HG03432 (cell line): Measurements from ENCODE around the gene RAB2B.
A peak's percentile ranks its signal among the peaks of the same experiment; 100 is the strongest.

ENCODE experiments used
- ATAC-seq: cut with Tn5 transposase; IDR thresholded peaks from one replicate; pipeline ENCODE4 v1.9.1; 2021; ENCODE audit warnings: mild to moderate bottlenecking, moderate library complexity; ENCODE audit not compliant: unreplicated experiment

RAB2B gene

DNA sequence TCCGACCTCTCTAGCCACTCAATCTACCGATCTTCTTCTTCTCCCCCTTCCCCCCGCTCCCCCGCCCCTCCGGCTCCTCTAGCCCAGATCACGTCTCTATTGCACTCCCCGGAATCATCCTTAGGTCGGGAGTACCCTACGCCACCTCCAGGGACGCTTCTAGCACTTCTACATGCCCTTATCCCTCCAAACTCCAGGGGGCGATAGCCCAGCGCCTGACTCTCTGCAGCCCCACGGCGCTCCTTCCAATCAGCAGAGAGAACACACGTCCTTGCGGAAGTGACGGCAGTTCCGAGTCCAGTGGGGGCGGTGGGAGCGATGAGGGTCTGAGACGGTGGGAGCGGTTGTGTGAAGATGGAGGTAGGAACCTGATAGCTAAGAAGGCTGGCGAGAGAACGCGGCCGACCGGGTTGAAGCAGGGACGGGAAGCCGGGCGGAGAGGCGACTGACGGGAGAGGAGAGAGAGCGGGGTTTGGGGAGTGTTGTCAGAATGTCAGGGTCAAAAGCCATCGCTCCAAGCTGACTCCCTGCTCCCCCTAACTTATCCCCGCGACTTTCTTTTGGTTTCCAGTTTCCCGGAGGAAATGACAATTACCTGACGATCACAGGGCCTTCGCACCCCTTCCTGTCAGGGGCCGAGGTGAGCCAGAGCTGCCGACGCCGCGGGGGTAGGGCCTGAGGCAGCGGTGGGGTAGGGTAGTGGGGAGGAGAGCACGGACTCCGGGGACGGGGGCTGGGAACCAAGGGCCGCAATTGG lies at the start of gene RAB2B, which contains the start of gene TOX4:
RAB2B (minus strand) TSS at position 35 of the 757 bp plus-strand sequence. CDS start 87 bp downstream, outside the sequence.
TOX4 (plus strand) TSS at position 271 of the 757 bp plus-strand sequence; CDS start at position 355, 84 bp downstream.
- ATAC-seq = peak; percentile 99

DNA sequence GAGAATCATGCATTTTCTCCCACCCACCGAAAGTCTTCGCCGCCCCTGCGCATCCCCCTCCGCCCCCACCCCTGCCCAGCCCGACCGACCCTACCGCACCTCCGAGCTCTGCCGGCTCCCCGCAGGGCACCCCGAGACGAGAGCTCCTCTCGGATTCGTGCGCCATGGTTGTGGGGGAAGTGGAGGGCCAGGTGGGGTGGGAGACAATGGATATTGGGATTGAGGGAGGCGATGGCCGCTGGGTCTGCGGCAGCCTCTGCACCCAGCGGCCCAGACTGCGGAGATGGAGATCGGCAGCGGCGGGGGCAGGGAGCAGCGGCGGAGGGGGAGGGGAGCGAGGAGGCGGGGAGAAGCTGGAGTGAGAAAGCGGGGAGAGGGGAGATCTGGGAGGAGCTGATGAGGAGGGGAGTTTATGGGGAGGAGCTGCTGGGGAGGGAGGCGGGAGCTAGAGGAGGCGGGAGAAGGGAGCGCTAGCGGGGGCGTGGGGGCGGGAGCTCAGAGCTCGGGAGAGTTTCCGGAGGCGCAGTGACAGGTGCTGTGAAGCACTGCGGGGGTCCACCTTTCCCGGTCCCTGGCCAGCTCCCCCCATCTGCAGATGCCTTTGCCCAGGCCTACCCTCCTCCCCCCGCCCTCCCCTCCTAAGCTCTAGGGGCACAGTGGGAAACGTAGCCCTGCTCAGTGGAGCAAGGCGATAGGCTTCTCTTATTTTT lies 49.4 kb upstream of the RAB2B start, which contains the start of gene SALL2:
SALL2 (minus strand) TSS at position 385 of the 710 bp plus-strand sequence; CDS start at position 166, 219 bp downstream.
- peak; percentile 65 for ATAC-seq

DNA sequence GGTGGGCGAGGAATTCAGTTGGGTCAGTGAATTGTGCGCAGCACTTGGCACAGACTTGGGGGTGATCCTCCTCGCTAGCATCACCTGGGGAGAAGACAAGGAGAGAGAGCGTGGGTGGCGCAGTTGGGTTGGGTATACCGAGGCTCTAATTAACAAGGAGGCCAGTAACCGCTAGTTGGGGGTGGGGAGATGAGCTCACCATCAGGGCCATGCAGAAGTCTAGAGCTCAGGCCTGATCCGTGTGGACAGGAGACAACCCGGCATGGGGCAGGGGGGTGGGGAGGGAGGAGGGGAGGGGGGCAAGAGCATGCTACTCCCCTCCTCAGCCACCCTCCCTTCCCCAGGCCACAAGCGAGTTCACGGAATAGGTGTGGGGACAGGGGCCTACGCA lies 48.8 kb upstream of the RAB2B start:
- ATAC-seq = no peak

DNA sequence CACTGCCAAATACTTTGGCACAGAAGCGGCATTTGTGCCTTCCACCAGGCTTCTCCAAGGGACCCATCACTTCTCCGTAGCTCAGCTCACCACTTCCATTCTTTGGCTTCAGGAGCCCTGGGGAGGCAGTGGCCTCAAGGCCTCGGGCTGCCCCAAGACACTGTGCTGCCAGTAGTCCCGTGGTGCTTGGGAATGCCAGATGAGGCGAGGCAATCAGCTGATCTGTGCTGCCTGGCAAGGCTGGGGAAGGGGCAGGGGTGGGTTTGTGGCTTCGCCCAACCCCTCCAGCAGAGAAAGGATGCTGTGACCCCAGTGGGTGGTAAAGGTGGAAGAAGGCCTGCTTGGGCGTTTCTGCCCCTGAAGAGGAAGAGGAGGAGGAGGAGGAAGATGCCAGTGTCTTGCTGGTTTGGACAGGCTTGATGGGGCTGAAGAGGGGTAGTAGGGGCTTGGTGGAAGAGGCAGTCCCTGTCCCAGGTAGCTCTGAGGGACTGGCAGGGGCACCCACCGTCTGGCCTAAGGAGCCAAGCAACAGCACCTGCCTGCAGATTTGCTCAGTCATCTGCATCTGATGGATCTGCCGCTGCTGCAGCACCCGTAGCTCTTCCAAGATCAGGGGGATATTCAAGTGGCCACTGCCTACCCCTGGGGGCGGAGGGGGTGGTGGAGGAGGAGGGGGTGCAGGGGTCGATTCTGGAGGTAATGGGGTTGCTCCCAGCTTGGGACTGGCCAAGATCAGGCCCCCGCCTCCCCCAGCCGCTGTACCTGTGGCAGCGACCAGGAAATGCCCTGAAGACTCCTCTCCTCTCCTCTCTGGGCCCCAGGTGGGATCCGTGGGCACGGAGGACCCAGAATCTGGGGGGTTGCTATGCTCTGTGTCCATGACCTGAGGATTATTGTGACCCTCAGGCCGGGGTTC lies 48.1 kb upstream of the RAB2B start:
- ATAC-seq = no peak

DNA sequence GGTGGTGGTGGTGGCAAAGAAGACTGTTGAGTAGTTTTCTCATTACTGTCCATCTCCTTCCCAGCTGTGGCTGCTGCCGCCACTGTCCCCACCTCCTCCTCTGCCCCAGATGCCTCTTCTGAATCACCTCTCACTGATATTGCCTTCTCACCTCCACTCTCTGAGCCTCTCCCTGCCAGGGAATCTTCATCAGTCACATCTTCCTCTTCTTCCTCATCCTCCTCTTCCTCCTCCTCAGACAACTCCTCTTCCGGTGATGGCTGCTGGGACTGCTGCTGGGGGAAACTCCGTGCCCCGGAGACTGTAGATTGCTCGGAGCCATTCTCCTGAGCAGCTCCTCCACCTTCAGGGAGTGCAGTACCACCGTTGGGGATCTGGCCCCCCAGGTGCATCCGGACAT lies 46.4 kb upstream of the RAB2B start:
- no peak for ATAC-seq

DNA sequence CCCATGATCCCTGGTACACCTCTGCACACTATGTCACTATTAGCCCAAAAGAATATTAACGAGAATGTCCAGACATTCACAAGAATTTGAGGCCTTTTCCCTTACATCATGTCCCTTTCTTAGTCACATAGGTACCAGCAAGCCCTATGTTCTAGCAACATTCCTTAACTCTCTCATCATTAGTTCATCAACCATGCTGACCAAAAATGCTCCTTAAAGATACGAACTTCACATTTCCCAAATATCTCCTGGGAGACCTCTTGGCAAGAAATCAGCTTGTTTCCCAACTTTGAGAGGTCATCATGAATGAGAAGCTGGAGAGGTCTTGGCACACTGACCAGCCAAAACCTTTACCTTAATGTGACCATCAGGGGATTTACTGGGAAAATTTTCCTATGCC lies 44.7 kb upstream of the RAB2B start:
- no peak for ATAC-seq

DNA sequence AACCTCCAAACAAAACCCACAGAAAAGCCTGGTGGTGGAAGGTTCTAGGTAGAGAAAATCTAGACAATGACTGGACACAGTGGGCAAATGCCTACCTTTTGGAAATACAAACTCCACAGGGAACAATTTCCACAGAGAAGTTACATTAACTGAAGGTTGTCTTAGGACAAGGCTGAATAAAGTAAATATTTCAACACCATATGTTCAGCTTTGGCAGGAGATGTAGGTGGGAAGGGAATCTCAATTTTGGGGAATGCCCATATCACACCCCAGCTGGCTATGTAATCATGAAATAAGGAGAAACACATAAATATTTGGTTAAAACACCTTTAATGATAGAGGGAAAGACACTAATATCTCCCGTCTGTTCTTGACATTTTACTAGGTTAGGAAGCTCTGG lies 44.0 kb upstream of the RAB2B start:
- no peak for ATAC-seq

DNA sequence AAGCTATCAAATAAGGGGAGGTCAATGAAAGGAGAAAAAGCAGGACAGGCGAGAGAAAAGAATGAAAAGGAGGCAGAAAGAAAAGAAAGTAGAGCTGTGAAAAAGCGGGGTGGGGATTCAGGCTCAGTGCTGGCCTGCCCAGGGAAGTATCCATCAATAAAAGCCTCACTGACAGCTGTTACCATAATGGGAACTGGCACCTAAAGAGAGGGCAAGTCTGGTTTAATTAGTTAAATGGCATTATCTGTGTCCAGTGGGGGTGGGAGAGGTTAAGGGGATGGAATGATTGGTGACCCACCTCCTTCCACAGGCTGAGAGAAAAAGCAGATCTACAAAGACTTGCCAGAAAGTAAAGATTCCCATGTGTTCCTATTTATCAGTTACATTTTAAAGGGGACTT lies 42.0 kb upstream of the RAB2B start:
- no peak for ATAC-seq

DNA sequence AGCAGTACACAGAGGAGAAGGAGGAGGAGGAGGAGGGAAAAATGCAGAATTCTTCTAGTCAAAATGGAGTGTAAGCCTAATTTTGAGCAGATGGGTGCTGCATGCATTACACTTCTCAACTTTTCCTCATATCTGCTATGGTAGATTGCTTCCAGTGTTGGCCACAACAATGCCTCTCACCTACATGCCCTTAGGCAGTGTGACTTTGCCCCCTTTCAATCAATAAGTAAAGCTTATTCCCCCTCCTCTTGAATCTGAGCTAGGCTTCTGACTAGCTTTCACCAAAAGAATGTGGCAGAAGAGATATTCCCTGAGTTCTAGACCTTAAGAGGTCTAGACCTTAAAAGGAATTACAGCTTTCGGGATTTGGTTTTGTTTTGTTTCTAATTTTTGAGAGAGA lies 37.6 kb upstream of the RAB2B start:
- ATAC-seq = no peak

DNA sequence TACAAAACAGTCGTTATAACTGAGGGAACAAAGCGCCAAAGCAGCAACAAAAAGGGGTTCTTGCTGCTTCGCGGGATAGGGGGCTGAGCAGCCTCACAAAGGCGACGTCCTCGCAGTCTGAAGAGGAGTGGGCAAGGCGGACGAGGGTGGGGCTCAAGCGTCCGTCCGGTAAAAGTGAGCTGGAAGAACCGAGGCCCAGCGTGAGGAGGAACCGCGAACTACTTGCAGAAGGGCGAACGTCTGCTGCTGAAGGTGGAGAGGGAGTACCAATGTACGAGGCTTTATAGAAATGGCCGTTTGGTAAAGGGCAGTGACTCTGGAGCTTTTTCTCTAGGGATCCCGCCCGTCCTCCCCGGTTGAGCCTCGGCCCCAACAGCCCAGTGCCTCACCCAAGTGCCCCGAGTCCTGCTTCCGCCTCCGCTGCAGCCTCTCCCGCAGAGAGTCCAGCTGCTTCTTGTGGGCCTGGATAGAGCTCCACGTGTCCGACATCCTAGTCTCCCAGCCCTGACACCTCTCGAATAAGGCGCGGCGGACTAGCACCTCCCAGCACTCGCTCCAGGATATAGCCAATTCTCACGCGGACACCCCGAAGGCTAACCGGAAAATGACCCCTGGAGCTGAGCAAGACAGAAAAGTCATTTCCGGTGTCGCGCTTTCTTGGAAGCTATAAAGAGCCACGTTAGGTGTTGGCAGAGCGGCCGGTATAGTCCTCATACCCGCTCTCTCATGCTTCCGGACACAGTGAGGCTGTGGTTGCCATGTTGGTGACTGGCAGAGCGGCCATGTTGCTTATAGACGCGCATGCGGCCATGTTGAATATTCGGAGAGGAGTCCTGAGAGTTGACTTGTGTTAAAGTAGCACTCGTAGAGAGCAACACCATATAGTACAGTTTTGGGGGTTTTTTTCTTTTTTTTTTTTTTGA lies 34.2 kb upstream of the RAB2B start, which contains the start of gene METTL3:
METTL3 (minus strand) TSS at position 606 of the 923 bp plus-strand sequence; CDS start at position 489, 117 bp downstream.
- peak; percentile 97 for ATAC-seq

DNA sequence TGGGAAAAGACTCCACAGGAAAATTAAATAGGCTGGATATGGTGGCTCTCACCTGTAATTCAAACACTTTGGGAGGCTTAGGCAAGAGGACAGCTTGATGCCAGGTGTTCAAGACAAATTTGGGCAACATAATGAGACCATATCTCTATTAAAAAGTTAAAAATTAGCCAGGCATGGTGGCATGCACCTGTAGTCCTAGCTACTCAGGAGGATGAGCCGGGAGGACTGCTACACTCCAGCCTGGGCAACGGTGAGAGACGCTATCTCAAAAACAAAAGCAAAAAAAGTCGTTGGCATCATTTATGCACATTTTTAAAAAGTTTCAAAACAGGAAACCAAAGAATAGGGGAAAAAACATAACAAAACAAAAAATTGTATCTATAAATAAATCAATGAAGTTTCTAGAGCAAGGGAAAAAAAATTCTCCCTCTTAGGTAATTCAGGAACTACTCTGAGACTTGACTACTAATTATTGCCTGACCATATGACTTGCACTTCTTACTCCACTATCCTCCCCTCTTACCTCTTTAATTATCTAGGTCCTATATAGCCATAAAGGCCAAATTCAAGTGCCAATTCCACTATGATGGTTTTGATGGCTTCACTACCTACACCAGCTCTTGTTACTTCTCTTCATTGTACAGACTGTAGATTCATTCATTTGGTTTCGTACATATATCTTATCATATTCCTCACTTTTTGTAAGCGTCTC lies 32.8 kb upstream of the RAB2B start:
- ATAC-seq = no peak

DNA sequence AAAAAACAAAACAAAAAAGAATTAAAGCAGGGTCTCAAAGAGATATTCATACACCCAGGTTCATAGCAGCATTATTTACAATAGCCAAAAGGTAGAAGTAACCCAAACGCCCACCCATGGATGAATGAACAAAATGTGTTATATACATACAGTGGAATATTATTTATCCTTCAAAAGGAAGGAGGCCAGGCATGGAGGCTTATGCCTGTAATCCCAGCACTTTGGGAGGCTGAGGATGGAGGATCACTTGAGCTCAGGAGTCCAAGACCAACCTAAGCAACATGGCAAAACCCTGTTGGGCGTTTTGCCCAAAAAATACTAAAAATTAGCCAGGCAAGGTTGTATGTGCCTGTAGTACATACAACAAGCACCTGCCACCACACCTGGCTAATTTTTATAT lies 29.8 kb upstream of the RAB2B start:
- no peak for ATAC-seq

DNA sequence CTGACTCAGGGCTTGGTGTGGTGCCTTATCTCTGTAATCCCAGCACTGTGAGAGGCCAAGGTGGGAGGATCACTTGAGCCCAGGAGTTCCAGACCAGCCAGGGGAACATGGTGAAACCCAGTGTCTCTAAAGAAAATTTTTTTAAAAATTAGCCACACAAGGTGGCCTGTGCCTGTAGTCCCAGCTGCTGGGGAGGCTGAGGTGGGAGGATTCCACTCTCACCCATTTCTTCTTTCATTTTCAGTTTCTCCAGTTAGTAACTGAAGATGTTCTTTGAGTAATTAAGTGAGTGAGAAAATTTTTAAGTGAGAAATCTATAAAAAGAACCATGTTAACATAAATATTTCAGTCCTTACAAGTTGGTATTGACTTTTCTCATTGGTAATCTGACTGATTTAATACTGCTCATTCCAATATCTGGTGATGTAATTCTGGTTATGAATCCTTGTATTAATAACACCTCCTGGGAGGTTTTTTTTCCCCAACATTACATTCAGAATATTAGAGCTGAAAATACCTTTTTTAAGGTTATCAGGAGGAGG lies 28.3 kb upstream of the RAB2B start:
- ATAC-seq = peak; percentile 89

DNA sequence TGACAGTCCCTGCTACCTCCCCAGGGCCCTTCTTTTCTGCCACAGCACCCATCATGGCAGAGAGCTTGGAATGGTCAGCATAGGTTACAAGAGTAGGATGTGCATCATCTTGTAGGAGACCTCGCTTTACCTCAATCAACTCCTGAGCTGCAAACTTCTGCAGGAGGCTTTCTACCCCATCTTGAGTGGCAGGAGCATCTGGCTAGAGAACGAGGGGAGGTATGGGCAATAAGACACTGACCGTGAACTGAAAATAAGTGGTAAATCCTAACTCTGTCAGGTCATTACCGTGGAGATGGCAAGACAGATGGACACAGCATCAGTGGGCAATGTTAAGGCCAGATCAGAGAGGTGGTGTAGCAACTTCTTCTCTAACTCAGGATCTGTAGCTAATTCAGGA lies 26.6 kb upstream of the RAB2B start:
- ATAC-seq = no peak

DNA sequence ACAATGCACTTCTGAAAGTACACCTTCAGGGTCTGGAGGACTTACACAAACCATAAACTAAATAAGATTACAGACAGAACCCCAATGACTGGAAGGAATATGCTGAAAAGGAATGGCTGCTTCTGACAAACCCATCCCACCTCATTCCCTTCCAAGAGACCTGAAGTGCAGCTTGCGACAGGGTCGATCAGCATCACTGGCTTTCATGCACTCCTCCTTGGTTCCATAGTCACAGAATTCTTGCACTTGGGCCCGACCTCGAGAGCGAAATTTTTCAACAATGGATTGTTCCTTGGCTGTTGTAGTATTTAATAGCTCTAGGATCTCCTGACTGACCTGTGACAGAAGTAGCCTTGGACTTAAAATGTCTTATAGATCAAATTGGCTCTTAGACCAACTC lies 24.8 kb upstream of the RAB2B start:
- no peak for ATAC-seq

DNA sequence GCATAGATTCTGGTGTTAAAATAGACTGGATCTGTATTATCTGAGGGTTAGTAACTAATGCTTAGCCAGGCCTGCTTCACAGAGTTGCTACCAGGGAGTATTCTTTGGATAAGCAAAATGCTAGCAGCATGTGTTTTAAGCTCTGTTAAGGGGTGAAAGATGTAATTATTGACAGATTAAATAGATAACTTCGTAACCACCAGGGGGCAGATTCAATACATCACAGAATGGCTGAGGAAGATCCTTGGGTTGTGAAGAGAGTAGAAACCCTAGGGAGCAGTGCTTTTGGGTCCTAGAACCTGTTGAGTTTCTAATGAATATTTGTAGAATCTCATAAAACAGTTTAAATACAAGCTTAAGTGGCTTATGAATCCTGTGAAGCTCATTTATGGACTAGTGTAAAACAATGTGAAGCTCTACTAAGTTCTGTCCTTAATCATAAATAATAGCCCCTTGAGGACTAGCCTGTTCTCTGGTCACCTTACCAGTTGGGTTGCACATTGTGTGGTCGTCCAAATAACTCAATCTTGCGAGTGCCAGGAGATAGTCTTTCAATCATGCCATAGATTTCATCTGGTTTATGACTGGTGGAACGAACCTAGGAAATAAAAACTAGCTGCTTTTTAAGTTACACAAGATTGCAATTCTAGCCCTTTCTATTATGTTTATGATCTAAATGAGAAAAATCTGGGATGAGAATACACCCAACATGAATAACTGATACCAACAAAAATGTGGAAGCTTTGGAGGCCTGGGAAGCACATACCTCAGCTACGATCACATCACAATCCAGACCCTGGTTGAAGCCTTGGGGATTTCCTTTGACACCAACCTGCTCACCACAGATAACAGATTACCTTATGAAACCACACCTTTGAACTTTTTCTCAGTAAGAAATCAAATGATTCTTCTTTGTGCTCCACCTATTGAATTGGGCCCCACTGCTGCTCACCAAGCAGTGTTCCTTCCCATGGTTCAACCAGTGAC lies 22.1 kb upstream of the RAB2B start:
- ATAC-seq = peak; percentile 54

DNA sequence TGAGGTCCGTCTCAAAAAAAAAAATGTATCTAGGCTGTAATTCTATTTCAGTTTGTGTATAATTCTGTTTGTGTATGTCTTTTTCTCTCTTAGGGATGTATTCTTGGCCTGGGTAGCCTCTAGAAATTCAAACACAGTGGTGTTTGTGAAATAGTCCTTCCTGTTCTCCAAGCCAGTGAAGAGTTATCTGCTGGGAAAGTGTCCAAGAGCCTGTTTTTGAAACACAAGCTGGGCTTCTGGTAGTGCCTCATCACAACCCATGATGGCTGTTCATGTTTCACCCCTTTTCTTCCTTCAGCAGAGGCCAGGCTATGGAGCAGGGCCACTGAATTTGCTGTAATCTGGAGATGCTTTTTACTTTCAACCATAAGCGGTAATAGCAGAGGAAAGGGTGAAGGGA lies 19.7 kb upstream of the RAB2B start:
- no peak for ATAC-seq
